ENCODE measurements around the gene CCDC192. TPM values are rescaled to one million over a fixed set of nuclear protein-coding genes. Genes with fewer than 3 reads are reported as not detected.

Gene CCDC192
- total and polyA plus RNA-seq, 2 of the 4 experiments (the other 2 are of a cell fraction): not detected

DNA sequence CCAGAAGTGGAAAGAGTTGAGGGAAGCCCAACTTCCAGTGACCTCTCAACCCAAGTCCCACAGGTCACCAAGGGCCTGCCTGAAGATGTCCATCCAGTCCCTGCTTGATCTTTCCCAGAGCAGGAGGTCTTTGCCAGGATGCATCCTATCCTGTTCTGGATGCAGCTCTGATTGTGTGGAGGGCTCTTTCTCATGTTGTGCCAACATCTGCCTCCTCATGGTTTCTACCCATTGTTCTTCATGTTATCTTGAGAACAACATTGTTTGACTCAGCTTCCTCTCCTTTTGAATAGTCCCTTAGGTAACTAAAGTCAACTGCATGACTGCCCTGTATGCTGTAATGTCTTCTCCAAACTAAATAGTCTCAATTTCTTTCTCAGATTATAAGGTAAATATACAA lies 169.3 kb downstream of the CCDC192 start:
- Histone ChIP-seq H3K79me1 (ENCODE audit: low read depth in 1 of 2, low read length in 2 of 2) (no peaks in the 10 kb centered on the region), H3K9me1 (ENCODE audit: insufficient read depth, low read length) (peaks cover 3% of the 10 kb centered on the region), H3K9me3 (ENCODE audit: control insufficient read depth, insufficient read depth, low read length) (no peaks in the 10 kb centered on the region), H2BK15ac (ENCODE audit: low read depth, low read length) (no peak overlapping the region), H3K23ac (ENCODE audit: low read depth, low read length) (no peak overlapping the region), H4K91ac (ENCODE audit: insufficient read depth, low read depth, low read length) (no peak overlapping the region), H3K27ac (ENCODE audit: insufficient read depth, low read length) (no peak overlapping the region), H2BK5ac (ENCODE audit: low read depth, low read length, poor library complexity, severe bottlenecking) (no peak overlapping the region), H2BK20ac (ENCODE audit: low read depth, low read length) (no peak overlapping the region), H4K20me1 (ENCODE audit: insufficient read depth, low read length) (no peaks in the 10 kb centered on the region), H2BK120ac (ENCODE audit: low read depth, low read length) (no peak overlapping the region), H3K4ac (ENCODE audit: low read depth, low read length) (no peak overlapping the region), H2AK9ac (replicated peaks; ENCODE audit: low read depth, low read length, poor library complexity) (no peak overlapping the region), H4K8ac (ENCODE audit: low read depth in 2 of 2, low read length in 2 of 2) (no peak overlapping the region), H2AK5ac (ENCODE audit: low read depth, low read length) (no peak overlapping the region), H4K5ac (ENCODE audit: low read depth, low read length) (no peak overlapping the region), H3K14ac (replicated peaks; ENCODE audit: low read depth, low read length) (no peak overlapping the region), H3K4me1 (ENCODE audit: control insufficient read depth, insufficient read depth, low read length) (0 out of 2 replicates have a peak, but pooled peaks cover 2% of the 10 kb centered on the region), H2AFZ (replicated peaks; ENCODE audit: low read length, poor library complexity) (peak overlapping the region; percentile 52), H3K9ac (ENCODE audit: low read depth, low read length) (no peak overlapping the region), H3K36me3 (ENCODE audit: control insufficient read depth, insufficient read depth, low read length) (no peaks in the 10 kb centered on the region), H3K18ac (ENCODE audit: low read depth, low read length) (no peak overlapping the region), H3K4me2 (ENCODE audit: low read depth, low read length) (no peak overlapping the region), H3K4me3 (ENCODE audit: insufficient read depth, low read depth, low read length) (no peak overlapping the region), H3K27me3 (ENCODE audit: control insufficient read depth, insufficient read depth, low read length) (no peaks in the 10 kb centered on the region), H3K56ac (ENCODE audit: extremely low read depth, insufficient read depth, low read length) (no peak overlapping the region)
- ATAC-seq (ENCODE audit: low read depth): no peak
- no peak for DNase-seq
- CTCF ChIA-PET: interaction anchor here (1.2 to 1.8 kb wide), 2 partner anchors 122 to 329 kb away, joined by 4 to 5 read pairs; no protein-coding TSS in a partner anchor
- in situ Hi-C loops (cut with MboI; ENCODE audit: low sequenced_read_pairs): no loop called here
- POLR2A ChIA-PET (ENCODE audit: unreplicated experiment): no interaction called here
- TF ChIP-seq RAD21 (IDR thresholded peaks at IDR 0.05; ENCODE audit: low read length) (no peak), RFX5 (IDR thresholded peaks at IDR 0.05; ENCODE audit: low read depth, low read length) (no peak), RCOR1 (IDR thresholded peaks at IDR 0.05; ENCODE audit: insufficient replicate concordance, low read length) (no peak), MXI1 (IDR thresholded peaks at IDR 0.05; ENCODE audit: borderline replicate concordance, low read depth, low read length) (no peak), BHLHE40 (IDR thresholded peaks at IDR 0.05; ENCODE audit: low read depth, low read length) (no peak), FOS (IDR thresholded peaks at IDR 0.05; ENCODE audit: low read depth, low read length) (no peak), MAFK (IDR thresholded peaks at IDR 0.05; ENCODE audit: low read depth, low read length) (no peak), MAZ (IDR thresholded peaks at IDR 0.05; ENCODE audit: borderline replicate concordance, low read depth, low read length) (no peak), NFE2L2 (IDR thresholded peaks at IDR 0.05; ENCODE audit: low read depth, low read length) (no peak), CEBPB (IDR thresholded peaks at IDR 0.05; ENCODE audit: low read depth, low read length) (no peak)
- TF ChIP-seq, protein P1, sequence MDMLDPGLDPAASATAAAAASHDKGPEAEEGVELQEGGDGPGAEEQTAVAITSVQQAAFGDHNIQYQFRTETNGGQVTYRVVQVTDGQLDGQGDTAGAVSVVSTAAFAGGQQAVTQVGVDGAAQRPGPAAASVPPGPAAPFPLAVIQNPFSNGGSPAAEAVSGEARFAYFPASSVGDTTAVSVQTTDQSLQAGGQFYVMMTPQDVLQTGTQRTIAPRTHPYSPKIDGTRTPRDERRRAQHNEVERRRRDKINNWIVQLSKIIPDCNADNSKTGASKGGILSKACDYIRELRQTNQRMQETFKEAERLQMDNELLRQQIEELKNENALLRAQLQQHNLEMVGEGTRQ (IDR thresholded peaks at IDR 0.05; ENCODE audit: low read depth, low read length): no peak
- TF ChIP-seq, protein P2, sequence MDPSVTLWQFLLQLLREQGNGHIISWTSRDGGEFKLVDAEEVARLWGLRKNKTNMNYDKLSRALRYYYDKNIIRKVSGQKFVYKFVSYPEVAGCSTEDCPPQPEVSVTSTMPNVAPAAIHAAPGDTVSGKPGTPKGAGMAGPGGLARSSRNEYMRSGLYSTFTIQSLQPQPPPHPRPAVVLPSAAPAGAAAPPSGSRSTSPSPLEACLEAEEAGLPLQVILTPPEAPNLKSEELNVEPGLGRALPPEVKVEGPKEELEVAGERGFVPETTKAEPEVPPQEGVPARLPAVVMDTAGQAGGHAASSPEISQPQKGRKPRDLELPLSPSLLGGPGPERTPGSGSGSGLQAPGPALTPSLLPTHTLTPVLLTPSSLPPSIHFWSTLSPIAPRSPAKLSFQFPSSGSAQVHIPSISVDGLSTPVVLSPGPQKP (IDR thresholded peaks at IDR 0.05; ENCODE audit: borderline replicate concordance, low read depth, low read length): no peak
- TF ChIP-seq, protein P3, sequence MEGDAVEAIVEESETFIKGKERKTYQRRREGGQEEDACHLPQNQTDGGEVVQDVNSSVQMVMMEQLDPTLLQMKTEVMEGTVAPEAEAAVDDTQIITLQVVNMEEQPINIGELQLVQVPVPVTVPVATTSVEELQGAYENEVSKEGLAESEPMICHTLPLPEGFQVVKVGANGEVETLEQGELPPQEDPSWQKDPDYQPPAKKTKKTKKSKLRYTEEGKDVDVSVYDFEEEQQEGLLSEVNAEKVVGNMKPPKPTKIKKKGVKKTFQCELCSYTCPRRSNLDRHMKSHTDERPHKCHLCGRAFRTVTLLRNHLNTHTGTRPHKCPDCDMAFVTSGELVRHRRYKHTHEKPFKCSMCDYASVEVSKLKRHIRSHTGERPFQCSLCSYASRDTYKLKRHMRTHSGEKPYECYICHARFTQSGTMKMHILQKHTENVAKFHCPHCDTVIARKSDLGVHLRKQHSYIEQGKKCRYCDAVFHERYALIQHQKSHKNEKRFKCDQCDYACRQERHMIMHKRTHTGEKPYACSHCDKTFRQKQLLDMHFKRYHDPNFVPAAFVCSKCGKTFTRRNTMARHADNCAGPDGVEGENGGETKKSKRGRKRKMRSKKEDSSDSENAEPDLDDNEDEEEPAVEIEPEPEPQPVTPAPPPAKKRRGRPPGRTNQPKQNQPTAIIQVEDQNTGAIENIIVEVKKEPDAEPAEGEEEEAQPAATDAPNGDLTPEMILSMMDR (conservative IDR thresholded peaks at IDR 0.05; ENCODE audit: low read depth, low read length): no peak
- BruUV-seq (replicated peaks): no TSS peak
- dilution Hi-C loops (cut with HindIII; ENCODE audit: low sequenced_read_pairs, unreplicated experiment): no loop called here
- intact Hi-C loops (cut with micrococcal nuclease): no loop called here

Measured in IMR-90 (cell line).